Spleen (tissue), 13 donors: ENCODE measurements around the gene CYP4A11. TPM values are rescaled to one million over a fixed set of nuclear protein-coding genes. Genes with fewer than 3 reads are reported as not detected.
"Not testable (repeated sequence)": the region's sequence is repeated elsewhere in the genome, so short reads cannot be mapped to it uniquely, and the experiment has no call there.

Source experiments
- DNase-seq: peaks from one replicate; pipeline ENCODE4 v3.0.0-alpha.2; 2020
- H3K27ac ChIP-seq, 8 donors: fragments of 200-600 bp; sonication (generic) in 7 of 8; 1 replicate in 4 of 8; 2 replicates in 4 of 8; pipeline versions ENCODE4 v1.5.0 to v1.8.0; 2016 to 2021; ENCODE audit warnings: inconsistent platforms in 4 of 8, mild to moderate bottlenecking in 4 of 8, moderate library complexity in 1 of 8
- H3K27me3 ChIP-seq, 7 donors: fragments of 200-600 bp; sonication (generic) in 6 of 7; replicated peaks in 1 of 7; 1 replicate in 4 of 7; 2 replicates in 3 of 7; pipeline versions ENCODE4 v1.5.0 to v1.8.0; 2016 to 2021; ENCODE audit warnings: inconsistent platforms in 3 of 7, mild to moderate bottlenecking in 1 of 7
- H3K36me3 ChIP-seq, 6 donors: fragments of 200-600 bp; sonication (generic) in 5 of 6; 1 replicate in 4 of 6; 2 replicates in 2 of 6; pipeline versions ENCODE4 v1.5.0 to v1.8.0; 2016 to 2021; ENCODE audit warnings: inconsistent platforms in 2 of 6
- H3K4me1 ChIP-seq, 6 donors: fragments of 200-600 bp; sonication (generic) in 5 of 6; 1 replicate in 3 of 6; 2 replicates in 3 of 6; pipeline versions ENCODE4 v1.5.0 to v1.8.0; 2016 to 2021; ENCODE audit warnings: inconsistent platforms in 3 of 6
- H3K4me3 ChIP-seq, 8 donors: fragments of 200-600 bp; sonication (generic) in 7 of 8; 1 replicate in 4 of 8; 2 replicates in 4 of 8; pipeline versions ENCODE4 v1.5.0 to v1.8.0; 2016 to 2021; ENCODE audit warnings: inconsistent platforms in 4 of 8, mild to moderate bottlenecking in 4 of 8, moderate library complexity in 2 of 8
- H3K9me3 ChIP-seq, 8 donors: fragments of 200-600 bp; sonication (generic) in 7 of 8; 1 replicate in 4 of 8; 2 replicates in 4 of 8; pipeline versions ENCODE4 v1.5.0 to v1.8.0; 2016 to 2021; ENCODE audit warnings: inconsistent platforms in 4 of 8
- POLR2A ChIP-seq, 3 donors: fragments of 450-650 bp; IDR thresholded peaks; one replicate each; pipeline ENCODE4 v1.5.1; 2017; ENCODE audit warnings: antibody characterized with exemption in 3 of 3, mild to moderate bottlenecking in 1 of 3
- POLR2AphosphoS5 ChIP-seq, 3 donors: sonication (generic); formaldehyde crosslinking; IDR thresholded peaks; one replicate each; pipeline ENCODE4 v1.5.1; 2017; ENCODE audit warnings: antibody characterized with exemption in 3 of 3
- WGBS, 5 donors: extraction: QIAGEN DNeasy Blood & Tissue Kit in 3 of 5; methylation state at CpG; one replicate each; pipeline versions ENCODE4 v1.1.5 to v1.1.7; 2013 to 2018; 5-methylcytosine and 5-hydroxymethylcytosine counted together
- intact Hi-C: fragments of 100-400 bp; cut with DNase I; formaldehyde crosslinking; loops from one replicate; pipeline ENCODE4 v1.15.0; 2023; ENCODE audit warnings: low total_unique reads
- long read RNA-seq, 2 donors: transcript quantifications; one replicate each; lab custom pipeline, GENCODE V29; 2026
- polyA plus RNA-seq, 3 donors: library from polyadenylated mRNA; stranded (reverse); fragments of 200-250 nt; gene quantifications; one replicate each; pipeline ENCODE4 v1.2.1, GENCODE V29; 2013
- total RNA-seq, 7 donors: library from RNA; depleted of rRNA in 3 of 7; stranded (reverse); fragments of >200 nt in 3 of 7; fragmentation: NEBNext Ultra II Directional in 4 of 7; extraction: Animal tissue kit (Norgen Biotek cat#: 25700) in 4 of 7; gene quantifications; one replicate each; pipeline versions ENCODE4 v1.1.0 to v1.2.1, GENCODE V29; 2016 to 2021
- TF ChIP-seq, protein P1 (sequence below), 11 experiments: fragments of 200-600 bp in 7 of 11; fragments of 450-650 bp in 4 of 11; sonication (generic) in 4 of 11; IDR thresholded peaks in 8 of 11; conservative IDR thresholded peaks in 3 of 11; 1 replicate in 7 of 11; 2 replicates in 4 of 11; pipeline versions ENCODE4 v1.4.0 to v1.8.0; 2016 to 2021; ENCODE audit warnings: antibody characterized with exemption in 11 of 11, inconsistent platforms in 4 of 11, mild to moderate bottlenecking in 1 of 11
- donor health status: healthy with polysubstance abuse.
- donor health status: DM: no; HTN: no; CAD: no; lungs with moderate emphysema.
- donor health status: DM: no; HTN: no; CAD: no.
- donor health status: Bipolar disorder and iron deficiency.
- donor health status: healthy.
- donor health status: DM: no; HTN: no; CAD: no.
- donor health status: DM: yes; HTN: yes; CAD: no.

CYP4A11 gene, protein sequence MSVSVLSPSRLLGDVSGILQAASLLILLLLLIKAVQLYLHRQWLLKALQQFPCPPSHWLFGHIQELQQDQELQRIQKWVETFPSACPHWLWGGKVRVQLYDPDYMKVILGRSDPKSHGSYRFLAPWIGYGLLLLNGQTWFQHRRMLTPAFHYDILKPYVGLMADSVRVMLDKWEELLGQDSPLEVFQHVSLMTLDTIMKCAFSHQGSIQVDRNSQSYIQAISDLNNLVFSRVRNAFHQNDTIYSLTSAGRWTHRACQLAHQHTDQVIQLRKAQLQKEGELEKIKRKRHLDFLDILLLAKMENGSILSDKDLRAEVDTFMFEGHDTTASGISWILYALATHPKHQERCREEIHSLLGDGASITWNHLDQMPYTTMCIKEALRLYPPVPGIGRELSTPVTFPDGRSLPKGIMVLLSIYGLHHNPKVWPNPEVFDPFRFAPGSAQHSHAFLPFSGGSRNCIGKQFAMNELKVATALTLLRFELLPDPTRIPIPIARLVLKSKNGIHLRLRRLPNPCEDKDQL
- total RNA-seq (not detected), polyA plus RNA-seq (not detected)
- long read RNA-seq, donor 1 = 0 reads
- long read RNA-seq, donor 2 = 0 reads

GRCh38 chr1:46941135-46941694 lies at the start of gene CYP4A11:
CYP4A11 (minus strand) TSS chr1:46941476; CDS start chr1:46941433, 43 bp downstream.
- Histone ChIP-seq H3K27me3 (peaks cover 0 to 15% (median 0%) of the 10 kb centered on the region in 7 donors), H3K4me1 (no peaks in the 10 kb centered on the region), H3K9me3 (no peaks in the 10 kb centered on the region), H3K4me3 (no peak within 1 kb of the TSS), H3K36me3 (no peaks in the 10 kb centered on the region), H3K27ac (no peak within 1 kb of the TSS)
- TF ChIP-seq POLR2AphosphoS5 (IDR thresholded peaks at IDR 0.05) (no peak), POLR2A (IDR thresholded peaks at IDR 0.05) (no peak)
- TF ChIP-seq, protein P1, sequence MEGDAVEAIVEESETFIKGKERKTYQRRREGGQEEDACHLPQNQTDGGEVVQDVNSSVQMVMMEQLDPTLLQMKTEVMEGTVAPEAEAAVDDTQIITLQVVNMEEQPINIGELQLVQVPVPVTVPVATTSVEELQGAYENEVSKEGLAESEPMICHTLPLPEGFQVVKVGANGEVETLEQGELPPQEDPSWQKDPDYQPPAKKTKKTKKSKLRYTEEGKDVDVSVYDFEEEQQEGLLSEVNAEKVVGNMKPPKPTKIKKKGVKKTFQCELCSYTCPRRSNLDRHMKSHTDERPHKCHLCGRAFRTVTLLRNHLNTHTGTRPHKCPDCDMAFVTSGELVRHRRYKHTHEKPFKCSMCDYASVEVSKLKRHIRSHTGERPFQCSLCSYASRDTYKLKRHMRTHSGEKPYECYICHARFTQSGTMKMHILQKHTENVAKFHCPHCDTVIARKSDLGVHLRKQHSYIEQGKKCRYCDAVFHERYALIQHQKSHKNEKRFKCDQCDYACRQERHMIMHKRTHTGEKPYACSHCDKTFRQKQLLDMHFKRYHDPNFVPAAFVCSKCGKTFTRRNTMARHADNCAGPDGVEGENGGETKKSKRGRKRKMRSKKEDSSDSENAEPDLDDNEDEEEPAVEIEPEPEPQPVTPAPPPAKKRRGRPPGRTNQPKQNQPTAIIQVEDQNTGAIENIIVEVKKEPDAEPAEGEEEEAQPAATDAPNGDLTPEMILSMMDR (IDR thresholded peaks at IDR 0.05 in 8 of 11, conservative IDR thresholded peaks at IDR 0.05 in 3 of 11) = no peak
- 61 to 77% (median 65%) methylated on average over 4 to 5 of the region's 5 CpGs for WGBS, 5 donors
- intact Hi-C loops = no loop called here
- no peak for DNase-seq

GRCh38 chr1:46990541-46990940 lies 49.3 kb upstream of the CYP4A11 start:
- H3K36me3 ChIP-seq = not testable (repeated sequence)
- WGBS, 5 donors = 77 to 92% (median 81%) methylated on average over 2 of the region's 2 CpGs

DNA sequence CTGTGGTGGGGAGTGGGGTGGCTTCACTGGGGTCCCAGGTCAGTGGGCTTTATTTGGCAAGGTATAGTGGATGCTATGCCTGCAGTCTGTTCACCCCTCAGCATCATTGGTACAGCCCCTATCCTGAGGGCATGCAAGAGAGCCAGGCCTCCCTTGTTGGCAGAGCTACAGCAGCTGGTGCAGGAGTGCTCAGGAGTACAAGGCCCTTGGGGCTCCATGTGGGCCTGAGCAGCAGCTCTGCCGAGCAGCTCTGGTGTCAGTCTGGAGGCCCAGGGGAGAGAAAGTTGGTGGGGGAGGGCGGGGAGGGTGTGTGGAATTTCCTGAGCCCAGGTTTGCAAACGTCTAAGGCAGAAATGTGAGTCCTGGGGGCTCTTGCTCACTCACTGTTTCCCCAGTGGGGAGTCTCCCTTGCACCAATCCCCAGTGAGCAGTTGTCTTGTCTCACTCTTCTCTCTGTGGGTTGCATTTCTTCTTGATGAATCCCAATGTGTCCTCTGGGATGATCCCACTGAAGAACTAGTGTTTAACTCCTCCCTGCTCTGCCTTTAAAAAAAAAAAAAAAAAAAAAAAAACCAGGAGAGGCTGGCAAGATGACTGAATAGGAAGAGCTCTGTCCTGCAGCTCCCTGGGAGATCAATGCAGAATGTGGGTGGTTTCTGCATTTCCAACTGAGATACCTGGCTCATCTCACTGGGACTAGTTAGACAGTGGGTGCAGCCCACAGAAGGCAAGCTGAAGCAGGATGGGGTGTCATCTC lies 42.7 kb upstream of the CYP4A11 start:
- peaks cover 0 to 37% (median 0%) of the 10 kb centered on the region in 7 donors for H3K27me3 ChIP-seq
- TF ChIP-seq POLR2A (IDR thresholded peaks at IDR 0.05) (no peak), POLR2AphosphoS5 (IDR thresholded peaks at IDR 0.05) (no peak)
- TF ChIP-seq, protein P1 (IDR thresholded peaks at IDR 0.05 in 8 of 11, conservative IDR thresholded peaks at IDR 0.05 in 3 of 11) = no peak
- no peaks in the 10 kb centered on the region for H3K4me1 ChIP-seq
- intact Hi-C loops = no loop called here
- H3K4me3 ChIP-seq = no peak overlapping the region
- H3K36me3 ChIP-seq = no peaks in the 10 kb centered on the region
- DNase-seq = no peak
- H3K27ac ChIP-seq = no peak overlapping the region
- peaks cover 0 to 18% (median 8%) of the 10 kb centered on the region in 8 donors for H3K9me3 ChIP-seq
- 0 to 38% (median 27%) methylated on average over 2 to 3 of the region's 3 CpGs for WGBS, 5 donors

More at GRCh38 chr1:46990541-46990940, 49.3 kb upstream of the CYP4A11 start:
- H3K9me3 ChIP-seq, H3K4me3 ChIP-seq, H3K27ac ChIP-seq, H3K4me1 ChIP-seq, intact Hi-C loops, DNase-seq: not testable (repeated sequence)
- H3K27me3 ChIP-seq = peaks cover 0 to 16% (median 0%) of the 10 kb centered on the region in 7 donors

DNA sequence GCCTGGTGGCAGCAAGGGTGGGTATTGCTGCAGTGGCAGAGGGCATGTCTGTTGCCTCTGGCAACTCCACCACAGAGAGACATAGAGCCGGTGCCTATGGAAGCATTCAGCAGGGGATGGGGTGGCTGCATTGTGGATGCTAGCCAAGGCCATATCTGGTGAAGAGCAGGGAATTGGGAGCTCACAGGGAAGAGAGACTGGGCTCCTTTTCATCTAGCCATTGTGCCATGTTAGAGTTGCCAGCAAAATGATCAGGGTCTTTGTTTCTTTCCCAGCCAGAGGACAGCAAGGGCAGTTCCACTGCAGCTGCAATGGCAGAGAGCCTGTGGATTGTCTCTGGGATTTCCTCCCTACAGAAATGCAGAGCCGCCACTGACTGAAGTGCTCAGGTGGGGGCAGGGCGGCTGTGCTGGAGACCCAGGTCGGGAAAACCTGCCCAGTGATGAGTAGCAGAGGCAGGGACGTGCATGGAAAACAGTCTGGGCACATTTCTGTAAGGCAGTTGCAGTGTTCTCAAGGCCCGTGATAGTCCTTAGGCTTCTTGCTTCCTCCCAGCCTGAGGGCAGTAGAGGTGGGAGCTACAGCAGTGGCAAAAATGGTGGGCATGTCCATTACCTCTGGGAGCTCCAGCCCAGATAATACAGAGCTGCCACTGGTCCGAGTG lies 42.0 kb upstream of the CYP4A11 start:
- TF ChIP-seq POLR2AphosphoS5 (IDR thresholded peaks at IDR 0.05) (no peak), POLR2A (IDR thresholded peaks at IDR 0.05) (no peak)
- TF ChIP-seq, protein P1 (IDR thresholded peaks at IDR 0.05 in 8 of 11, conservative IDR thresholded peaks at IDR 0.05 in 3 of 11) = no peak
- H3K9me3 ChIP-seq = peaks cover 0 to 18% (median 8%) of the 10 kb centered on the region in 8 donors
- no peak overlapping the region for H3K27ac ChIP-seq
- 37 to 52% (median 49%) methylated on average over 6 to 7 of the region's 7 CpGs for WGBS, 5 donors
- DNase-seq = no peak
- H3K4me1 ChIP-seq = no peaks in the 10 kb centered on the region
- H3K36me3 ChIP-seq = no peaks in the 10 kb centered on the region
- H3K27me3 ChIP-seq = peaks cover 0 to 37% (median 0%) of the 10 kb centered on the region in 7 donors
- no peak overlapping the region for H3K4me3 ChIP-seq
- intact Hi-C loops = no loop called here
